Fibroblast of mammary gland (primary cell): ENCODE data around the gene RASGRP1.

Experiments used
- DNase-seq: peaks from one replicate; pipeline ENCODE4 v3.0.0-alpha.2; 2010; ENCODE audit warnings: low read depth
- H3K4me3 ChIP-seq: 2 replicates; pipeline ENCODE4 v1.5.1; 2011; ENCODE audit warnings: low read depth, mild to moderate bottlenecking, low read length, moderate library complexity; ENCODE audit not compliant: control insufficient read depth
- TF ChIP-seq, protein P1 (sequence below): conservative IDR thresholded peaks from 2 replicates; pipeline ENCODE4 v1.5.1; 2011; ENCODE audit warnings: low read depth, low read length, inconsistent platforms; ENCODE audit not compliant: control insufficient read depth, insufficient read depth

RASGRP1 gene

DNA sequence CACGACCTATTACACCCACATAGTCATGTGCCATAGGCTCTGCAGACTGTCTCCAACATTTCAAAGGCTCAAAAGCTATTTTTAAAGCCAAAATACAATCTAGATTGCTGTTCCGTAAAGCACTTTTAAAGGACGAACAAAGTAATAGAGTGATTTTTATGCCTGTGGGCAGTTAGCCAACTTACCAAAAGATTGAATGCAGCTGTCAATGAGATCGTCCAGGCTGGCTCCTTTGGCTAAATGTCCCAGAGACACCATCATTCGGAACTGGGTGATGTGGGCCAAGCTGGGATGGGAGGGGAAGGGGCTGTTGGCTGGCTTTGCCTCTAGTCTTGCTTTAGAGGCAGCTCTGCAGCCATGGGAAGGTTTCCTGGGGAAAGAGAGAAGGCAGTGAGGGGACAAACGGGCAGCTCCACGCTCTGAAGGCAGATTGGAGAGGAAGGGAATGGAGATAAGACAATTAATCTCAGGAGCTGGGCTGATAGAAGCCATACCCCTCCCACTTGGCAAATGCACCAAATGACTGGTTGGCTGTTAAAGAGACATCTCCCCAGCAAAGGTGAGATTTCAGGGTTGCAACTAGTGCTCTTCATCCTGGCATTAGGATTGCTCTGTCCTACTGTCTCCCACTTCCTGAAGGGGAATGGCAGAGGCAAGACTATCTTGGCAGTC, 4.8 kb downstream of the RASGRP1 start:
- DNase-seq, result peak; percentile 16
- H3K4me3 ChIP-seq, result no peak overlapping the region
- TF ChIP-seq, protein P1, sequence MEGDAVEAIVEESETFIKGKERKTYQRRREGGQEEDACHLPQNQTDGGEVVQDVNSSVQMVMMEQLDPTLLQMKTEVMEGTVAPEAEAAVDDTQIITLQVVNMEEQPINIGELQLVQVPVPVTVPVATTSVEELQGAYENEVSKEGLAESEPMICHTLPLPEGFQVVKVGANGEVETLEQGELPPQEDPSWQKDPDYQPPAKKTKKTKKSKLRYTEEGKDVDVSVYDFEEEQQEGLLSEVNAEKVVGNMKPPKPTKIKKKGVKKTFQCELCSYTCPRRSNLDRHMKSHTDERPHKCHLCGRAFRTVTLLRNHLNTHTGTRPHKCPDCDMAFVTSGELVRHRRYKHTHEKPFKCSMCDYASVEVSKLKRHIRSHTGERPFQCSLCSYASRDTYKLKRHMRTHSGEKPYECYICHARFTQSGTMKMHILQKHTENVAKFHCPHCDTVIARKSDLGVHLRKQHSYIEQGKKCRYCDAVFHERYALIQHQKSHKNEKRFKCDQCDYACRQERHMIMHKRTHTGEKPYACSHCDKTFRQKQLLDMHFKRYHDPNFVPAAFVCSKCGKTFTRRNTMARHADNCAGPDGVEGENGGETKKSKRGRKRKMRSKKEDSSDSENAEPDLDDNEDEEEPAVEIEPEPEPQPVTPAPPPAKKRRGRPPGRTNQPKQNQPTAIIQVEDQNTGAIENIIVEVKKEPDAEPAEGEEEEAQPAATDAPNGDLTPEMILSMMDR, result no peak

DNA sequence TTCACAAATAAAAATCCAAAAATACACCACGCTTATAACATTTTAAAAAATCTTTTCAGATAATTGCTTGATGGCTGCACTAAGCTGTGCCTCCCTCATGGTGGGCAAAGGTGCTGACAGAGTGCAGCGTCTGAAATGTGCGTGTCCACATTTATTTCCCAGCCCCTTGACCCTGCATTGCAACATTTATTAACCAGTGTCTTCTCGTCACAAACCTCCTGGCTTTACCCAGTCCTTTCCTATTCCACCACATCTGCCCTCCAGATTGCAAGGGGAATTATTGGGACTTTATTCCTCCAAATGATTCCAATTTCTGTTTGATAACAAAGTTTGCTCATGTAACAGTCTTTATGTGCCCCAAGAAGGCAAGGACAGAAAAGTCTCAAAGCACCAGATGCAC, 5.5 kb downstream of the RASGRP1 start:
- H3K4me3 ChIP-seq, result no peak overlapping the region
- peak; percentile 57 for DNase-seq
- TF ChIP-seq, protein P1, result no peak

- DNase-seq, result peak; percentile 89
- TF ChIP-seq, protein P1, result no peak
- no peak overlapping the region for H3K4me3 ChIP-seq
Measured at GRCh38 chr15:38558372-38559059, 6.1 kb downstream of the RASGRP1 start.

GRCh38 chr15:38557921-38558320, 6.7 kb downstream of the RASGRP1 start:
- H3K4me3 ChIP-seq, result no peak overlapping the region
- TF ChIP-seq, protein P1, result no peak
- DNase-seq, result no peak

- DNase-seq, result peak; percentile 70
- TF ChIP-seq, protein P1, result no peak
- no peak overlapping the region for H3K4me3 ChIP-seq
Measured at GRCh38 chr15:38555686-38556334, 8.8 kb downstream of the RASGRP1 start.

- TF ChIP-seq, protein P1, result no peak
- no peak overlapping the region for H3K4me3 ChIP-seq
- no peak for DNase-seq
Measured at GRCh38 chr15:38554354-38554753, 10.3 kb downstream of the RASGRP1 start.
